ENCODE data around the gene TBR1.

DNA sequence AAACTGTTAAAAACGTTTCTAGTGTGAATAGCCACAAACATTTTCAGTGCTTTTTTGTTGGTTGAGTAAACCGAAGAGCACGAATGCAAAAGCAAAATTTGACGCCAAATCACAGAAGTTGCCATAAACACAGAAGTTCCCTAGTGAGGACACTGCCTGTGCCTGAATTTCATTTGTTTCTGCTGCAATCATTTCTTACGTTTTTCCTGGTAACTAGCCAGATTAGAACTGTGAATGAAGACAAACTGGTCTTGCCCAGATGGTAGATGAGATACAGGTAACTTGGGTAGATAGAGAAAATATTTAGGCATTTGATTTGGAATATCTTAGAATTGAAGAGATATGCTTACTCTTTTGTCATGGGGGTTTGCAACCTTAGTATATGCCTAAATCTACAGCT lies 9.8 kb upstream of the TBR1 start:
- TF ChIP-seq, protein P1, sequence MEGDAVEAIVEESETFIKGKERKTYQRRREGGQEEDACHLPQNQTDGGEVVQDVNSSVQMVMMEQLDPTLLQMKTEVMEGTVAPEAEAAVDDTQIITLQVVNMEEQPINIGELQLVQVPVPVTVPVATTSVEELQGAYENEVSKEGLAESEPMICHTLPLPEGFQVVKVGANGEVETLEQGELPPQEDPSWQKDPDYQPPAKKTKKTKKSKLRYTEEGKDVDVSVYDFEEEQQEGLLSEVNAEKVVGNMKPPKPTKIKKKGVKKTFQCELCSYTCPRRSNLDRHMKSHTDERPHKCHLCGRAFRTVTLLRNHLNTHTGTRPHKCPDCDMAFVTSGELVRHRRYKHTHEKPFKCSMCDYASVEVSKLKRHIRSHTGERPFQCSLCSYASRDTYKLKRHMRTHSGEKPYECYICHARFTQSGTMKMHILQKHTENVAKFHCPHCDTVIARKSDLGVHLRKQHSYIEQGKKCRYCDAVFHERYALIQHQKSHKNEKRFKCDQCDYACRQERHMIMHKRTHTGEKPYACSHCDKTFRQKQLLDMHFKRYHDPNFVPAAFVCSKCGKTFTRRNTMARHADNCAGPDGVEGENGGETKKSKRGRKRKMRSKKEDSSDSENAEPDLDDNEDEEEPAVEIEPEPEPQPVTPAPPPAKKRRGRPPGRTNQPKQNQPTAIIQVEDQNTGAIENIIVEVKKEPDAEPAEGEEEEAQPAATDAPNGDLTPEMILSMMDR (IDR thresholded peaks at IDR 0.05; ENCODE audit: borderline replicate concordance, extremely low read depth, low read length, poor library complexity, severe bottlenecking): no peak
- TF ChIP-seq EZH2 (IDR thresholded peaks at IDR 0.05; ENCODE audit: borderline replicate concordance, low read depth, low read length, severe bottlenecking): no peak
